Liver (tissue), 3 donors: ENCODE measurements around the gene FMN1.

Experiments used
- RAD21 ChIP-seq, 2 donors: IDR thresholded peaks; 2 replicates each; pipeline ENCODE4 v1.6.1; 2016; ENCODE audit warnings: antibody characterized with exemption in 2 of 2, mild to moderate bottlenecking in 2 of 2
- TAF1 ChIP-seq: conservative IDR thresholded peaks from 2 replicates; pipeline ENCODE4 v1.6.1; 2016; ENCODE audit warnings: antibody characterized with exemption, mild to moderate bottlenecking
- TF ChIP-seq, protein P1 (sequence below): fragments of 150-350 bp; IDR thresholded peaks from 2 replicates; pipeline ENCODE4 v1.5.1; 2017; ENCODE audit warnings: improper control_type of control experiment, low read depth, low read length; ENCODE audit not compliant: missing input control
- TF ChIP-seq, protein P2 (sequence below): IDR thresholded peaks from 2 replicates; pipeline ENCODE4 v1.6.1; 2016; ENCODE audit warnings: antibody characterized with exemption
- donor health status: healthy.
- donor health status: healthy.

DNA sequence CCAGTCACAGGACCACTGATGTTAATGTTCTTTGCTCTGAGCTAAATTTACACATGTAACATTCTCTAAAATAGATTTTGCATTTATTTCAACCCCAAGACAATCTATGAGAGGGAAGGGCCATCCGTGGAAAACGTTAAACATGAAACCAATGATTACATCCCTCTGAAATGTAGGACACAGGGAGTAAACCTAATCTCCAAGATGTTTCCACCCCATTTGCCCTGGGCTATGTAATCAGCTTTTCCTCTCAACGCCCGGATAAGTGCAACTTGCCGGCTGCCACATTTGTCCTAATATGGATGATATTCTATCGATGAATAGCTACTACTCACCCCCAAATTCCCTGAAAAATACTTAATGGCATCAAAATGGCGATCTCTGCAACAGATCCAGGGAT lies 6.4 kb upstream of the FMN1 start:
- TF ChIP-seq TAF1 (no peak), RAD21 (IDR thresholded peaks at IDR 0.05) (no peak)
- TF ChIP-seq, protein P1, sequence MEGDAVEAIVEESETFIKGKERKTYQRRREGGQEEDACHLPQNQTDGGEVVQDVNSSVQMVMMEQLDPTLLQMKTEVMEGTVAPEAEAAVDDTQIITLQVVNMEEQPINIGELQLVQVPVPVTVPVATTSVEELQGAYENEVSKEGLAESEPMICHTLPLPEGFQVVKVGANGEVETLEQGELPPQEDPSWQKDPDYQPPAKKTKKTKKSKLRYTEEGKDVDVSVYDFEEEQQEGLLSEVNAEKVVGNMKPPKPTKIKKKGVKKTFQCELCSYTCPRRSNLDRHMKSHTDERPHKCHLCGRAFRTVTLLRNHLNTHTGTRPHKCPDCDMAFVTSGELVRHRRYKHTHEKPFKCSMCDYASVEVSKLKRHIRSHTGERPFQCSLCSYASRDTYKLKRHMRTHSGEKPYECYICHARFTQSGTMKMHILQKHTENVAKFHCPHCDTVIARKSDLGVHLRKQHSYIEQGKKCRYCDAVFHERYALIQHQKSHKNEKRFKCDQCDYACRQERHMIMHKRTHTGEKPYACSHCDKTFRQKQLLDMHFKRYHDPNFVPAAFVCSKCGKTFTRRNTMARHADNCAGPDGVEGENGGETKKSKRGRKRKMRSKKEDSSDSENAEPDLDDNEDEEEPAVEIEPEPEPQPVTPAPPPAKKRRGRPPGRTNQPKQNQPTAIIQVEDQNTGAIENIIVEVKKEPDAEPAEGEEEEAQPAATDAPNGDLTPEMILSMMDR, result no peak
- TF ChIP-seq, protein P2, sequence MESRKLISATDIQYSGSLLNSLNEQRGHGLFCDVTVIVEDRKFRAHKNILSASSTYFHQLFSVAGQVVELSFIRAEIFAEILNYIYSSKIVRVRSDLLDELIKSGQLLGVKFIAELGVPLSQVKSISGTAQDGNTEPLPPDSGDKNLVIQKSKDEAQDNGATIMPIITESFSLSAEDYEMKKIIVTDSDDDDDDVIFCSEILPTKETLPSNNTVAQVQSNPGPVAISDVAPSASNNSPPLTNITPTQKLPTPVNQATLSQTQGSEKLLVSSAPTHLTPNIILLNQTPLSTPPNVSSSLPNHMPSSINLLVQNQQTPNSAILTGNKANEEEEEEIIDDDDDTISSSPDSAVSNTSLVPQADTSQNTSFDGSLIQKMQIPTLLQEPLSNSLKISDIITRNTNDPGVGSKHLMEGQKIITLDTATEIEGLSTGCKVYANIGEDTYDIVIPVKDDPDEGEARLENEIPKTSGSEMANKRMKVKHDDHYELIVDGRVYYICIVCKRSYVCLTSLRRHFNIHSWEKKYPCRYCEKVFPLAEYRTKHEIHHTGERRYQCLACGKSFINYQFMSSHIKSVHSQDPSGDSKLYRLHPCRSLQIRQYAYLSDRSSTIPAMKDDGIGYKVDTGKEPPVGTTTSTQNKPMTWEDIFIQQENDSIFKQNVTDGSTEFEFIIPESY, result no peak
